Ishikawa (cell line): Measurements from ENCODE around the gene PTPRM.

Experiments used
- CEBPB ChIP-seq: IDR thresholded peaks from 2 replicates; pipeline ENCODE4 v1.6.1; 2012
- CREB1 ChIP-seq: IDR thresholded peaks from 2 replicates; pipeline ENCODE4 v1.6.1; 2012; ENCODE audit warnings: low read depth
- EGR1 ChIP-seq: IDR thresholded peaks from 2 replicates; pipeline ENCODE4 v1.6.1; 2012
- EP300 ChIP-seq: IDR thresholded peaks from 2 replicates; pipeline ENCODE4 v1.6.1; 2012; ENCODE audit warnings: borderline replicate concordance
- FOXM1 ChIP-seq: IDR thresholded peaks from 2 replicates; pipeline ENCODE4 v1.6.1; 2012; ENCODE audit warnings: low read depth, borderline replicate concordance
- NFIC ChIP-seq: IDR thresholded peaks from 2 replicates; pipeline ENCODE4 v1.6.1; 2012
- RAD21 ChIP-seq: IDR thresholded peaks from 2 replicates; pipeline ENCODE4 v1.6.1; 2012; ENCODE audit warnings: low read depth
- TAF1 ChIP-seq: IDR thresholded peaks from 2 replicates; pipeline ENCODE4 v1.6.1; 2012; ENCODE audit warnings: low read depth, mild to moderate bottlenecking
- TCF12 ChIP-seq: IDR thresholded peaks from 2 replicates; pipeline ENCODE4 v1.6.1; 2012; ENCODE audit warnings: low read depth
- TEAD4 ChIP-seq: IDR thresholded peaks from 2 replicates; pipeline ENCODE4 v1.6.1; 2012
- YY1 ChIP-seq: IDR thresholded peaks from 2 replicates; pipeline ENCODE4 v1.6.1; 2012; ENCODE audit warnings: low read depth
- ZBTB7A ChIP-seq: IDR thresholded peaks from 2 replicates; pipeline ENCODE4 v1.6.1; 2012; ENCODE audit warnings: low read depth
- TF ChIP-seq, protein P1 (sequence below): IDR thresholded peaks from 2 replicates; pipeline ENCODE4 v1.6.1; 2012
- TF ChIP-seq, protein P2 (sequence below): IDR thresholded peaks from 2 replicates; pipeline ENCODE4 v1.6.1; 2012; ENCODE audit warnings: low read depth, mild to moderate bottlenecking
- TF ChIP-seq, protein P3 (sequence below): IDR thresholded peaks from 2 replicates; pipeline ENCODE4 v1.6.1; 2012

PTPRM gene

GRCh38 chr18:8218197-8218596 lies 651.1 kb downstream of the PTPRM start:
- TF ChIP-seq TAF1 = no peak
- TF ChIP-seq, protein P1, sequence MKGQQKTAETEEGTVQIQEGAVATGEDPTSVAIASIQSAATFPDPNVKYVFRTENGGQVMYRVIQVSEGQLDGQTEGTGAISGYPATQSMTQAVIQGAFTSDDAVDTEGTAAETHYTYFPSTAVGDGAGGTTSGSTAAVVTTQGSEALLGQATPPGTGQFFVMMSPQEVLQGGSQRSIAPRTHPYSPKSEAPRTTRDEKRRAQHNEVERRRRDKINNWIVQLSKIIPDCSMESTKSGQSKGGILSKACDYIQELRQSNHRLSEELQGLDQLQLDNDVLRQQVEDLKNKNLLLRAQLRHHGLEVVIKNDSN = no peak
- TF ChIP-seq EGR1 = no peak
- no peak for TF ChIP-seq TCF12

GRCh38 chr18:8221452-8221851 lies 654.3 kb downstream of the PTPRM start:
- TF ChIP-seq EGR1 (no peak), RAD21 (no peak), ZBTB7A (no peak), CREB1 (no peak), EP300 (no peak), TAF1 (no peak), TEAD4 (no peak), NFIC (no peak), CEBPB (no peak), TCF12 (no peak), FOXM1 (no peak), YY1 (no peak)
- TF ChIP-seq, protein P1 = no peak
- TF ChIP-seq, protein P2, sequence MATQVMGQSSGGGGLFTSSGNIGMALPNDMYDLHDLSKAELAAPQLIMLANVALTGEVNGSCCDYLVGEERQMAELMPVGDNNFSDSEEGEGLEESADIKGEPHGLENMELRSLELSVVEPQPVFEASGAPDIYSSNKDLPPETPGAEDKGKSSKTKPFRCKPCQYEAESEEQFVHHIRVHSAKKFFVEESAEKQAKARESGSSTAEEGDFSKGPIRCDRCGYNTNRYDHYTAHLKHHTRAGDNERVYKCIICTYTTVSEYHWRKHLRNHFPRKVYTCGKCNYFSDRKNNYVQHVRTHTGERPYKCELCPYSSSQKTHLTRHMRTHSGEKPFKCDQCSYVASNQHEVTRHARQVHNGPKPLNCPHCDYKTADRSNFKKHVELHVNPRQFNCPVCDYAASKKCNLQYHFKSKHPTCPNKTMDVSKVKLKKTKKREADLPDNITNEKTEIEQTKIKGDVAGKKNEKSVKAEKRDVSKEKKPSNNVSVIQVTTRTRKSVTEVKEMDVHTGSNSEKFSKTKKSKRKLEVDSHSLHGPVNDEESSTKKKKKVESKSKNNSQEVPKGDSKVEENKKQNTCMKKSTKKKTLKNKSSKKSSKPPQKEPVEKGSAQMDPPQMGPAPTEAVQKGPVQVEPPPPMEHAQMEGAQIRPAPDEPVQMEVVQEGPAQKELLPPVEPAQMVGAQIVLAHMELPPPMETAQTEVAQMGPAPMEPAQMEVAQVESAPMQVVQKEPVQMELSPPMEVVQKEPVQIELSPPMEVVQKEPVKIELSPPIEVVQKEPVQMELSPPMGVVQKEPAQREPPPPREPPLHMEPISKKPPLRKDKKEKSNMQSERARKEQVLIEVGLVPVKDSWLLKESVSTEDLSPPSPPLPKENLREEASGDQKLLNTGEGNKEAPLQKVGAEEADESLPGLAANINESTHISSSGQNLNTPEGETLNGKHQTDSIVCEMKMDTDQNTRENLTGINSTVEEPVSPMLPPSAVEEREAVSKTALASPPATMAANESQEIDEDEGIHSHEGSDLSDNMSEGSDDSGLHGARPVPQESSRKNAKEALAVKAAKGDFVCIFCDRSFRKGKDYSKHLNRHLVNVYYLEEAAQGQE = no peak
- TF ChIP-seq, protein P3, sequence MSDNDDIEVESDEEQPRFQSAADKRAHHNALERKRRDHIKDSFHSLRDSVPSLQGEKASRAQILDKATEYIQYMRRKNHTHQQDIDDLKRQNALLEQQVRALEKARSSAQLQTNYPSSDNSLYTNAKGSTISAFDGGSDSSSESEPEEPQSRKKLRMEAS = no peak

GRCh38 chr18:8224576-8224975 lies 657.5 kb downstream of the PTPRM start:
- TF ChIP-seq TEAD4 = no peak

DNA sequence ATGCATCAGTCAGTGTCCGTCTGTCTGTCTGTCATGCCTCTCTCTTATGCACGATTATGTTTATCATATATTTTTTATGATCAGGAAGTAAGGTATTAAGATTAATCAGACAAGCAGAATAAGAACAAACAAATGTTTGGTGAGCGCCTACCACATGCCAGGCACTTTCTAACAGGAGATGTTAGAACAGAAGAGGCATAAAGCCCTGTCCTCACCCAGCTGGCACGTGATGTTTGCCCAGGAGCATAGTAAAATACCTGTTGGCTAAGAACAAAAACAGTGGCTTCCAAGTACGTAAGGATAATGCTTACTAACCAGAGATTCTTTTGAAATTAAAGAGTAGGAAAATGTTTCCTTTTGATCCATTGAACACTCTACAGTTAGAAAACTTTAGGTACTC lies 661.9 kb downstream of the PTPRM start:
- TF ChIP-seq TEAD4 (no peak), EP300 (no peak)

- no peak for TF ChIP-seq TCF12
- TF ChIP-seq TEAD4 = no peak
- TF ChIP-seq TAF1 = no peak
- no peak for TF ChIP-seq CREB1
Observed at GRCh38 chr18:8229787-8230186, 662.7 kb downstream of the PTPRM start.

- no peak for TF ChIP-seq TCF12
- TF ChIP-seq, protein P3 = no peak
- TF ChIP-seq, protein P1 = no peak
- no peak for TF ChIP-seq RAD21
- TF ChIP-seq, protein P2 = no peak
- no peak for TF ChIP-seq TEAD4
- TF ChIP-seq CREB1 = no peak
- no peak for TF ChIP-seq YY1
- TF ChIP-seq CEBPB = no peak
- no peak for TF ChIP-seq TAF1
Observed at GRCh38 chr18:8231316-8231715, 664.2 kb downstream of the PTPRM start.

- TF ChIP-seq, protein P1 = no peak
- TF ChIP-seq, protein P3 = no peak
- TF ChIP-seq ZBTB7A (no peak), CEBPB (no peak), TEAD4 (no peak), TCF12 (no peak), EGR1 (no peak), CREB1 (no peak), TAF1 (no peak), EP300 (no peak), YY1 (no peak), RAD21 (no peak), FOXM1 (no peak), NFIC (no peak)
- TF ChIP-seq, protein P2 = no peak
Observed at GRCh38 chr18:8232791-8233190, 665.7 kb downstream of the PTPRM start.
